Activated CD4-positive, alpha-beta memory T cell treated with anti-CD3 and anti-CD28 coated beads, Interleukin-2, amount 10 ng/mL, durations not matched to agents 7 days and 5 days (primary cell): ENCODE measurements around the gene CIAPIN1. TPM values are rescaled to one million over a fixed set of nuclear protein-coding genes. Genes with fewer than 3 reads are reported as not detected.

ENCODE experiments used
- CTCF ChIA-PET: fragments of 350-600 bp; sonication (Branson Sonifier 250); formaldehyde crosslinking; loops from one replicate; lab custom pipeline; 2021; ENCODE audit warnings: antibody characterized with exemption, inconsistent platforms; lab: Charles Lee
- POLR2A ChIA-PET: fragments of 350-600 bp; sonication (Branson Sonifier 250); formaldehyde crosslinking; loops from one replicate; lab custom pipeline; 2021; ENCODE audit warnings: antibody characterized with exemption; lab: Charles Lee
- DNase-seq: peaks from one replicate; pipeline ENCODE4 v3.0.0-alpha.2; 2020
- H3K27ac Mint-ChIP-seq: one replicate; pipeline ENCODE4 v1.8.0; 2021; ENCODE audit warnings: mild to moderate bottlenecking, mixed read lengths
- H3K27me3 Mint-ChIP-seq: one replicate; pipeline ENCODE4 v1.8.0; 2021; ENCODE audit warnings: mixed read lengths
- H3K36me3 Mint-ChIP-seq: one replicate; pipeline ENCODE4 v1.8.0; 2021; ENCODE audit warnings: low read depth, mixed read lengths
- H3K4me1 Mint-ChIP-seq: one replicate; pipeline ENCODE4 v1.8.0; 2021; ENCODE audit warnings: mixed read lengths
- H3K4me3 Mint-ChIP-seq: one replicate; pipeline ENCODE4 v1.8.0; 2021; ENCODE audit warnings: mild to moderate bottlenecking, mixed read lengths
- H3K9me3 Mint-ChIP-seq: one replicate; pipeline ENCODE4 v1.8.0; 2021; ENCODE audit warnings: mixed read lengths
- total RNA-seq, 2 experiments: library from RNA; stranded (reverse); gene quantifications; one replicate each; pipeline ENCODE4 v1.2.3, GENCODE V29; 2021

CIAPIN1 gene
- total RNA-seq, 2 experiments from 2014 or later: 35.8 to 36.1 TPM

DNA sequence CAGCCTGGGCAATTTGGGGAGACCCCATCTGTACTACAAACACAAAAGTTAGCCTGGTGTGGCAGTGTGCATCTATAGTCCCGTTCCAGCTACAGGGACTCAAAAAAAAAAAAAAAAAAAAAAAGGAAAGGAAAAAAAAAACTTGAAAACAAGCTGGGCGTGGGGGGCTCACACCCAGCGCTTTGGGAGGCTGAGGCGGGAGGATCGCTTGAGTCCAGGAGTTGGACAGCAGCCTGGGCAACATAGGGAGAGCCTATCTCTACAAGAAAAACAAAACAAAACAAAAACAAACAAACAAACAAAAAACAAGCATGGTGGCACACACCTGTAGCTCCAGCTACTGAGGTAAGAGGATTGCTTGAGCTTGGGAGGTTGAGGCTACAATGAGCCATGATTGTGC, 55.5 kb downstream of the CIAPIN1 start:
- CTCF ChIA-PET: interaction anchor here (0.6 kb wide), 1 partner anchor 37 kb away, joined by 3 read pairs; no protein-coding TSS in a partner anchor
- DNase-seq: no peak
- POLR2A ChIA-PET: no interaction called here
- H3K4me1 Mint-ChIP-seq: peaks cover 6% of the 10 kb centered on the region
- H3K36me3 Mint-ChIP-seq: no peaks in the 10 kb centered on the region
- no peak overlapping the region for H3K4me3 Mint-ChIP-seq
- H3K27ac Mint-ChIP-seq: no peak overlapping the region
- peaks cover 5% of the 10 kb centered on the region for H3K9me3 Mint-ChIP-seq
- H3K27me3 Mint-ChIP-seq: peaks cover 4% of the 10 kb centered on the region

DNA sequence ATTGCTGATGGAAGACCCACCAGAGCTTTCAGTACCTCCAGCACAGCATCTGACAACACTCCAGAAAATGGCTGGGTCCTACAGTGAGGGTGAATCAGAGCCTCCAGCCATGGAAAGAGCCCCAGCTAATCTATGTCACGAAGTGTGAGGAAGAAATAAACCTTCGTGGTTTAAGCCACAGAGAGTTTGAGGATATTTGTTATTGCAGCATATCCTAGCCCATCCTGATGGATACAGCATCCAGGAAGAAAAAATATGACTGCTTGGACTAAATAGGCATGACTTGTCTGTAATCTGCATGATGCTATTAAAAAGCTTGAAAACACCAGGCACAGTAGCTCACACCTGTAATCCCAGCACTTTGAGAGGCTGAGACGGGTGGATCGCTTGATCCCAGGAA, 55.9 kb downstream of the CIAPIN1 start:
- peaks cover 4% of the 10 kb centered on the region for H3K27me3 Mint-ChIP-seq
- H3K9me3 Mint-ChIP-seq: peaks cover 5% of the 10 kb centered on the region
- POLR2A ChIA-PET: no interaction called here
- H3K4me1 Mint-ChIP-seq: peaks cover 6% of the 10 kb centered on the region
- CTCF ChIA-PET: interaction anchor here (0.6 kb wide), 1 partner anchor 38 kb away, joined by 3 read pairs; no protein-coding TSS in a partner anchor
- no peak overlapping the region for H3K4me3 Mint-ChIP-seq
- no peak overlapping the region for H3K27ac Mint-ChIP-seq
- no peak for DNase-seq
- H3K36me3 Mint-ChIP-seq: no peaks in the 10 kb centered on the region

DNA sequence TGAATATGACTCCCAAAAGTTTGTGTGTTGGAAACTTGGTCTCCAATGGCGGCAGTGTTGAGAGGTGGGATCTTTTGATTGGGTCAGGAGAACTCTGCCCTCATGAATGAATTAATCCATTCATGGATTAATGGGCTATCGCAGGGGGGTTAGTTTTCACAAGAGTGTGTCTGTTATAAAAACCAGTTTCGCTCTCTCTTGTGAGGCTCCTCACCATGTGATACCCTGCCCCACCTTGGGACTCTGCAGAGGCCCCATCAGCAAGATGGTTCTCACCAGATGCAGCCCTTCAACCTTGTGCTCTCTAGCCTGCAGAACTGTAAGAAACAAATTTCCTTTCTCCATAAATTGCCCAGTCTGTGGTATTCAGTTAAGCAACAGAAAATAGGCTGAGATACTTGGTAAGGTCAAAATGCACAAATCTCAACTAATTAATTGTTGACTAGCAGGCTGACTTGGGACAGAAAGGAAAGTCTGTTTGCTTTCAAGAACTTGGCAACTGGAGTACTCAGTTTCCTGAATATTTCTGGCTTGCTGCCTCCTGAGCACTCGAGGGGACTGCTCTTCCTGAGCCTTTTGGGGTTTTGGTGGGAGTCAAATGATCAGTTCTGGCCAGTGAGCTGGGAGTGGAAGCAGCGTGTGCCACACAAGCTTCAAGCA, 56.4 kb downstream of the CIAPIN1 start:
- ChIA-PET POLR2A (no interaction called here), CTCF (no interaction called here)
- H3K4me3 Mint-ChIP-seq: no peak overlapping the region
- H3K36me3 Mint-ChIP-seq: no peaks in the 10 kb centered on the region
- H3K27ac Mint-ChIP-seq: no peak overlapping the region
- peaks cover 6% of the 10 kb centered on the region for H3K4me1 Mint-ChIP-seq
- no peak for DNase-seq
- peaks cover 5% of the 10 kb centered on the region for H3K9me3 Mint-ChIP-seq
- H3K27me3 Mint-ChIP-seq: peaks cover 4% of the 10 kb centered on the region

DNA sequence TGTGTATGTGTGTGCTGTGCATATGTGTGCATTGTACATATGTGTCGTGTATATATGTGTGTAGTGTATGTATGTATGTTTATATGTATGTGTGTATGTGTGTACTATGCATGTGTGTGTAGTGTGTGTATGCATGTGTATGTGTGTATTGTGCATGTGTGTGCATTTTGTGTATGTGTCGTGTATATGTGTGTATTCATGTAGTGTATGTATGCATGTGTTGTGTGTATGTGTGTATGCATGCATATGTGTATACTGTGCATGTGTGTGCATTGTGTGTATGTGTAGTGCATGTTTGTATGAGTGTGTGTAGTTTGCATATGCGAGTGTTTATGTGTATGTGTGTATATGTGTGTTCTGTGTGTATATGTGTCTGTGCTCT, 58.1 kb downstream of the CIAPIN1 start:
- Mint-ChIP-seq H3K27me3 (peaks cover 4% of the 10 kb centered on the region), H3K4me1 (peaks cover 6% of the 10 kb centered on the region), H3K9me3 (peaks cover 5% of the 10 kb centered on the region), H3K4me3 (no peak overlapping the region), H3K36me3 (no peaks in the 10 kb centered on the region), H3K27ac (no peak overlapping the region)
- DNase-seq: no peak
- ChIA-PET POLR2A (no interaction called here), CTCF (no interaction called here)

GRCh38 chr16:57388359-57389086, 58.7 kb downstream of the CIAPIN1 start:
- no peaks in the 10 kb centered on the region for H3K36me3 Mint-ChIP-seq
- peaks cover 6% of the 10 kb centered on the region for H3K4me1 Mint-ChIP-seq
- DNase-seq: no peak
- peaks cover 4% of the 10 kb centered on the region for H3K27me3 Mint-ChIP-seq
- peaks cover 5% of the 10 kb centered on the region for H3K9me3 Mint-ChIP-seq
- H3K27ac Mint-ChIP-seq: no peak overlapping the region
- CTCF ChIA-PET: no interaction called here
- no peak overlapping the region for H3K4me3 Mint-ChIP-seq
- POLR2A ChIA-PET: no interaction called here

GRCh38 chr16:57387598-57388354, 59.4 kb downstream of the CIAPIN1 start:
- no peak for DNase-seq
- H3K9me3 Mint-ChIP-seq: peaks cover 5% of the 10 kb centered on the region
- peaks cover 6% of the 10 kb centered on the region for H3K4me1 Mint-ChIP-seq
- no peak overlapping the region for H3K27ac Mint-ChIP-seq
- ChIA-PET CTCF (no interaction called here), POLR2A (no interaction called here)
- H3K4me3 Mint-ChIP-seq: no peak overlapping the region
- H3K27me3 Mint-ChIP-seq: peaks cover 4% of the 10 kb centered on the region
- H3K36me3 Mint-ChIP-seq: no peaks in the 10 kb centered on the region

DNA sequence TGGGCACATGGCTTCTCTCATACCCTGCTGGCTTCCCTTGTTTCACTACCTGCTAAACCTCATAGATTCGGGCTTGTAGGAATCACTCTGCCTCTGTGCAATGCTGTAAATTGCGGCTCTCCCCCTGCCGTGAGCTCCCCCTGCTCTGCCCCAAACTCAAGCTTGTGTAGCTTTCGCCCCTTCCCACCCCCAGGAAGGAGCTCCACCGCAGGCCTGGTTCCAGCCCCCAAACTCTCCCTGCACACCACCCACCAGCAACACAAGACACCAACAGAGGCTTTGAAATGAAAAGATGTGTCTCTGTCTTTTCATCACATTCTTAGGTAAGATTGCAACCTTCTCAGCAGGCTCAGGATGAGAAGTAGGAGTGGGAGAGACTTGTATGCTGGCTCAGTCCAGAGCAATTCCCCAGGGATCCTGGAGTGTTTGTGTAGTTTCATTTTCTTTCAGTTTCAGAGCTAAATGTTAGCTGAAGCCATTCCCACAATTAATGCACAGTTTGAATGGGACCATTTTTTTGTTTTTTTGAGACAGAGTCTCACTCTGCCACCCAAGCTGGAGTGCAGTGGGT, 60.7 kb downstream of the CIAPIN1 start:
- CTCF ChIA-PET: no interaction called here
- Mint-ChIP-seq H3K4me3 (no peak overlapping the region), H3K27ac (no peak overlapping the region), H3K36me3 (no peaks in the 10 kb centered on the region), H3K27me3 (peaks cover 4% of the 10 kb centered on the region), H3K9me3 (peaks cover 5% of the 10 kb centered on the region), H3K4me1 (peaks cover 6% of the 10 kb centered on the region)
- no peak for DNase-seq
- POLR2A ChIA-PET: no interaction called here

GRCh38 chr16:57385083-57385482, 62.1 kb downstream of the CIAPIN1 start:
- CTCF ChIA-PET: no interaction called here
- H3K27ac Mint-ChIP-seq: no peak overlapping the region

GRCh38 chr16:57384248-57385070, 62.7 kb downstream of the CIAPIN1 start:
- Mint-ChIP-seq H3K27ac (no peak overlapping the region), H3K36me3 (no peaks in the 10 kb centered on the region), H3K4me1 (peaks cover 6% of the 10 kb centered on the region), H3K4me3 (no peak overlapping the region), H3K9me3 (peaks cover 5% of the 10 kb centered on the region), H3K27me3 (no peaks in the 10 kb centered on the region)
- no peak for DNase-seq
- ChIA-PET CTCF (no interaction called here), POLR2A (no interaction called here)

More at GRCh38 chr16:57385083-57385482, 62.1 kb downstream of the CIAPIN1 start:
- Mint-ChIP-seq H3K4me1 (peaks cover 6% of the 10 kb centered on the region), H3K9me3 (peaks cover 5% of the 10 kb centered on the region), H3K36me3 (no peaks in the 10 kb centered on the region), H3K27me3 (no peaks in the 10 kb centered on the region), H3K4me3 (no peak overlapping the region)
- no peak for DNase-seq
- POLR2A ChIA-PET: no interaction called here

DNA sequence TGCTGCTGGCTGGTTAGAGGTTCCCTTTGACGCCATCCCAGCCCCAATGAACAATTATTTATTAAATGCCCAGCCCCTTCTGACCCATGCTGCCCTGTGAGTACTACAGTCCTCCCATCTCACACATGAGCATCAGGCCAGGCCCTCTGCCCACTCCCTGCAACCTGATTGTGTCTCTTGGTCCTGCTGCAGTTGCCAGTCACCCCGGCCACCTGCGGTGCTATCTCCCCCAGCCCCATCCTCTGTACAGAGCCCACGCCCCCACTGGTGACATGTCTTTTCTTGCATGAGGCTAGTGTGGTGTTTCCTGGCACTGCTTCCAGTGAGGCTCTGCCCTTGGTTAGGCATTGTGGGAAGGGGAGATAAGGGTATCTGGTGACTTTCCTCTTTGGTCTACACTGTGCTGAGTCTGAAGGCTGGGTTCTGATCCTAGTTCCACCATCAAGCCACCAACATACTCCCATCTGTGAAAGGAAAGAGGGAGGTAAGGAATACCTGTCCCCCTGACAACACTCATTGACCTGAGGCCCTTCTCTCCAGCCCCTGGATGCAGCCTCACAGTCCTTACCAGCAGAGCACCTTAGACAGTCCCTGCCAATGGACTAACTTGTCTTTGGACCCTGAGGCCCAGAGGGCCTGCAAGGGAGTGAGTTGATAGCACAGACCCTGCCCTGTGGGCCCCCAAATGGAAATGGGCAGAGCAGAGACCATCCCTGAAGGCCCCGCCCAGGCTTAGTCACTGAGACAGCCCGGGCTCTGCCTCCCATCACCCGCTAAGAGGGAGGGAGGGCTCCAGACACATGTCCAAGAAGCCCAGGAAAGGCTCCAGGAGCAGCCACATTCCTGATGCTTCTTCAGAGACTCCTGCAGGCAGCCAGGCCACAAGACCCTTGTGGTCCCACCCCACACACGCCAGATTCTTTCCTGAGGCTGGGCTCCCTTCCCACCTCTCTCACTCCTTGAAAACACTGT, 63.6 kb downstream of the CIAPIN1 start:
- no peaks in the 10 kb centered on the region for H3K9me3 Mint-ChIP-seq
- no peak for DNase-seq
- CTCF ChIA-PET: no interaction called here
- no peaks in the 10 kb centered on the region for H3K36me3 Mint-ChIP-seq
- no peak overlapping the region for H3K27ac Mint-ChIP-seq
- H3K4me3 Mint-ChIP-seq: no peak overlapping the region
- no peaks in the 10 kb centered on the region for H3K27me3 Mint-ChIP-seq
- H3K4me1 Mint-ChIP-seq: peaks cover 4% of the 10 kb centered on the region
- POLR2A ChIA-PET: no interaction called here

DNA sequence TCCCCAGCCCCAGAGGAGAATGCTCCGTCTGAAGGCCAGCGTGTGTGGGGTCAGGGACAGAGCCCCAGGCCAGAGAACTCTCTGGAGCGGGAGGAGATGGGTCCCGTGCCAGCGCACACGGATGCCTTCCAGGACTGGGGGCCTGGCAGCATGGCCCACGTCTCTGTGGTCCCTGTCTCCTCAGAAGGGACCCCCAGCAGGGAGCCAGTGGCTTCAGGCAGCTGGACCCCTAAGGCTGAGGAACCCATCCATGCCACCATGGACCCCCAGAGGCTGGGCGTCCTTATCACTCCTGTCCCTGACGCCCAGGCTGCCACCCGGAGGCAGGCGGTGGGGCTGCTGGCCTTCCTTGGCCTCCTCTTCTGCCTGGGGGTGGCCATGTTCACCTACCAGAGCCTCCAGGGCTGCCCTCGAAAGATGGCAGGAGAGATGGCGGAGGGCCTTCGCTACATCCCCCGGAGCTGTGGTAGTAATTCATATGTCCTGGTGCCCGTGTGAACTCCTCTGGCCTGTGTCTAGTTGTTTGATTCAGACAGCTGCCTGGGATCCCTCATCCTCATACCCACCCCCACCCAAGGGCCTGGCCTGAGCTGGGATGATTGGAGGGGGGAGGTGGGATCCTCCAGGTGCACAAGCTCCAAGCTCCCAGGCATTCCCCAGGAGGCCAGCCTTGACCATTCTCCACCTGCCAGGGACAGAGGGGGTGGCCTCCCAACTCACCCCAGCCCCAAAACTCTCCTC, 64.5 kb downstream of the CIAPIN1 start:
- no peak for DNase-seq
- POLR2A ChIA-PET: no interaction called here
- peaks cover 3% of the 10 kb centered on the region for H3K4me1 Mint-ChIP-seq
- no peak overlapping the region for H3K27ac Mint-ChIP-seq
- no peak overlapping the region for H3K4me3 Mint-ChIP-seq
- CTCF ChIA-PET: no interaction called here
- H3K9me3 Mint-ChIP-seq: no peaks in the 10 kb centered on the region
- H3K36me3 Mint-ChIP-seq: no peaks in the 10 kb centered on the region
- H3K27me3 Mint-ChIP-seq: no peaks in the 10 kb centered on the region
